ENCODE results near the gene CAMK1D.

DNA sequence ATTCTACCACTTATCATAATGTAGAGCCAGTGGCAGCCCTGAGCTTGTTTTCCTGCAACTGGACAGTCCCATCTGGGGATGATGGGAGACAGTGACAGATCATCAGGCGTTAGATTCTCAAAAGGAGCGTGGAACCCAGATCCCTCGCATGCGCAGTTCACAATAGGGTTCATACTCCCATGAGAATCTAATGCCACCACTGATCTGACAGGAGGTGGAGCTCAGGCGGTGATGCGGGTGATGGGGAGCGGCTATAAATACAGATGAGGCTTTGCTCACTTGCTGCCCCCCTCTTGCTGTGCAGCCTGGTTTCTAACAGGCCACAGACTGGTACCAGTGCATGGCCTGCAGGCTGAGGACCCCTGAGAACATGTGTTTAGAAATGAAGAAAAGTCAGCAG lies 260.1 kb downstream of the CAMK1D start:
- TF ChIP-seq EZH2 (IDR thresholded peaks at IDR 0.05; ENCODE audit: low read depth, unreplicated experiment), result no peak
- TF ChIP-seq, protein P1, sequence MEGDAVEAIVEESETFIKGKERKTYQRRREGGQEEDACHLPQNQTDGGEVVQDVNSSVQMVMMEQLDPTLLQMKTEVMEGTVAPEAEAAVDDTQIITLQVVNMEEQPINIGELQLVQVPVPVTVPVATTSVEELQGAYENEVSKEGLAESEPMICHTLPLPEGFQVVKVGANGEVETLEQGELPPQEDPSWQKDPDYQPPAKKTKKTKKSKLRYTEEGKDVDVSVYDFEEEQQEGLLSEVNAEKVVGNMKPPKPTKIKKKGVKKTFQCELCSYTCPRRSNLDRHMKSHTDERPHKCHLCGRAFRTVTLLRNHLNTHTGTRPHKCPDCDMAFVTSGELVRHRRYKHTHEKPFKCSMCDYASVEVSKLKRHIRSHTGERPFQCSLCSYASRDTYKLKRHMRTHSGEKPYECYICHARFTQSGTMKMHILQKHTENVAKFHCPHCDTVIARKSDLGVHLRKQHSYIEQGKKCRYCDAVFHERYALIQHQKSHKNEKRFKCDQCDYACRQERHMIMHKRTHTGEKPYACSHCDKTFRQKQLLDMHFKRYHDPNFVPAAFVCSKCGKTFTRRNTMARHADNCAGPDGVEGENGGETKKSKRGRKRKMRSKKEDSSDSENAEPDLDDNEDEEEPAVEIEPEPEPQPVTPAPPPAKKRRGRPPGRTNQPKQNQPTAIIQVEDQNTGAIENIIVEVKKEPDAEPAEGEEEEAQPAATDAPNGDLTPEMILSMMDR (conservative IDR thresholded peaks at IDR 0.05; ENCODE audit: low read depth in 2 of 2), result no peak
- no peak for TF ChIP-seq EZH2phosphoT487 (IDR thresholded peaks at IDR 0.05; ENCODE audit: unreplicated experiment)
- TF ChIP-seq ZNF114 (CRISPR knock-in tag; IDR thresholded peaks at IDR 0.05), result no peak
- TF ChIP-seq POLR2AphosphoS5 (IDR thresholded peaks at IDR 0.05; ENCODE audit: low read depth), result no peak
- TF ChIP-seq JUNB (IDR thresholded peaks at IDR 0.05; ENCODE audit: unreplicated experiment), result no peak
- TF ChIP-seq REST (IDR thresholded peaks at IDR 0.05; ENCODE audit: unreplicated experiment), result no peak
- no peak for TF ChIP-seq ZNF331 (CRISPR knock-in tag; IDR thresholded peaks at IDR 0.05; ENCODE audit: low read depth)
- TF ChIP-seq NANOG (IDR thresholded peaks at IDR 0.05; ENCODE audit: borderline replicate concordance), result no peak
- TF ChIP-seq CREB1 (CRISPR knock-in tag; IDR thresholded peaks at IDR 0.05; ENCODE audit: low read depth), result no peak
